CD4-positive, alpha-beta T cell treated with Interleukin-15 for 4 hours (primary cell): Measurements from ENCODE around the gene ANP32E.
"Not testable (repeated sequence)": the region's sequence is repeated elsewhere in the genome, so short reads cannot be mapped to it uniquely, and the experiment has no call there.

Experiments used
- DNase-seq: peaks from one replicate; pipeline ENCODE4 v3.0.0-alpha.2; 2020; ENCODE audit warnings: low spot score

ANP32E gene

DNA sequence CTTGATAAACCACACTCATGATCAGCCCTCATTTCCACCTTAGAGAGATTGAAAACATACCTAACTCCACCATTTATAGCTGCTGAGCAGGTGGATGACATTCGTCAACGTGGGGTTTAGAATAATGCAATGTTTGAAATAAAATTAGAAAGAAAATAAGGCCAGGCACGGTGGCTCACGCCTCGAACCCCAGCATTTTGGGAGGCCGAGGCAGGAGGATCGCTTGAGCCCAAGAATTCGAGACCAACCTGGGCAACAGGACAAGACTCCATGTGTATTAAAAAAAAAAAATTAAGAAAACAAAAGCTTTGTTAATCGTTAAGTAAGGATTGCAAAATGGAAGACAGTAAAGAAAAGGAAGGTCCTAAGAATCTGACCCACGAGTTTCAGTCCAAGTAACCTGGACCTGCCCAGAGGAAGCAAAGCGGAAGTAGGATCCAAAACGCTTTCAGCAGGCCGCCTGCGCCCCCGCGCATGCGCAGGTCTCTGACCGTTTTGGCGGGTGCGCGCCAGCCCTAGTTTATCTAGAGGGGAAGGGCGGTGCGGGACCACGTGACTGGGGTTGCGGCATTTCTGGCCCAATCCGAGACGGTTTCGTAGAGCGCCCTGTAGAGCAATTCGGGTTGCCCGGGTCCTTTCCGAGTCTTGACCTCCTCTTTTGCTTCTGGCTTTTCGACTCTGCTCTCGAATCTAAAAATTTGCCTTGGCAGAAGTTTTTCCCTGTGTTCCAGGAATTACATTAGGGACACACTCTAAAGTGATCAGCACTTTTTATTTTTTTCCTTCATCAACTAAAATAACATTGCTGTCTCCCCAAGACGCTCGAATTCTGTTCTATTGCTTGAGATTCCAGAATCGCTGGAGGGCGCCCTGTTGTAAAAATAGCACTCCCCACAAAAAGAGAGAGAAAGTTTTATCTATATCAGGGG is 22.5 kb downstream of the ANP32E start:
- DNase-seq, result peak; percentile 89

DNA sequence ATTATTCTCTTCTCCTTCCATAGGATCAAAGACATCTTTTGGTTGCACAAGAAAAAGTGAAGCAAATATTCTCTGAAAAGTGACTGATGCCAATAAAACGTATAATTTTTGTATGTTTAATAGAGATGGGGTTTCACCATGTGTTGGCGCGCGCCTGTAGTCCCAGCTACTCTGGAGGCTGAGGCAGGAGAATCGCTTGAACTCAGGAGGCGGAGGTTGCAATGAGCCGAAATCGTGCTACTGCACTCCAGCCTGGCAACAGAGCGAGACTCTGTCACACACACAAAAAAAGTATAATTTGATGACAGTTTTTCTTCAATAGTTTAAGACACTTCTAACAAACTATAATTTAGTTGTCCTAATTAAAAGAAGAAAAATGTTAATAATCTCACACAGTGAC is 23.8 kb downstream of the ANP32E start:
- DNase-seq, result no peak

DNA sequence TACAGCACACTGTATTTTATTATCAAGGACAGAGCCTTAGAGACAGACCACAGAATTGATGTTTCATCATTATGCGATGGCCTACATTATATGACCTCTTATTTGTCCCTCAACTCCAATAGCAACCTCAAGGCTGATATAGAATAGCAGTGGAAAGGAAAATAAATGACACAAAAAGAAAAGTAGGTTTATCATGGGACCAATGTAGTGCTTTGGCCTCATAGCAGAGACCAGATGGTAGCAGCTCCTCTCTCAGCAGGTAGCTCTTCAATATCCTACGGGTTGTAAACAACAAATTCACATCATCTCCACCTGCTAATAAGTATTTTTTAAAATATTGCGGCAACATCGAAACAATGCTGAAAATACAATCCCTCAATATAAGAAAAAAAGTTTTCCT is 25.2 kb downstream of the ANP32E start:
- no peak for DNase-seq

DNA sequence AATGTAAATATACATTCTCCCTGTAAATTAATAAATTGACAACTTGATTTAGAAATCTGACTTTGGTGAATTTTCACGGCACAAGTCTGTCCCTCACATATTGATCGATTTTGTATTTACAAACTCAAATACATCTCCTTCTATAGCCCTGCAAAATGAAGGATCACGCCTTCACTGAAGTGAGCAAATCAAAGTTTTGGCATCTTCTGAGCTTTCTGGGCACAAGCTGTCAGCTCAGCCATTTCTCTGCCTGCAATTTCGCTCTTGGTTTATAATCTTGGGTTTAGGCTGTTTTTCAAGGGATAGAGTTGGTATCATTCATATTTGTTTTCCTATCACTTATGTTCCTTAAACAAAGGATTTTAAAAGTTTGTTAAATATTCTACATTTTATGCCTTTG is 25.8 kb downstream of the ANP32E start:
- DNase-seq, result no peak

DNA sequence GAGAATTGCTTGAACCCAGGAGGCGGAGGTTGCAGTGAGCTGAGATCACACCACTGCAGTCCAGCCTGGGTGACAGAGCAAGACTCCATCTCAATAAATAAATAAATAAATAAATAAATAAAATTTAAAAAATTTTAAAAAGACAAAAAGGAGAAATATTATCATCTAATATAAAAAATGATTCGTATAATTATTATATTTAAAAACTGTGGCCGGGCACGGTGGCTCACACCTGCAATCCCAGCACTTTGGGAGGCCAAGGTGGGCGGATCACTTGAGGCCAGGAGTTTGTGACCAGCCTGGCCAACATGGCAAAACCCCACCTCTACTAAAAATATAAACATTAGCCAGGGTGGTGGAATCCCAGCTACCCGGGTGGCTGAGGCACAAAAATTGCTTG is 27.5 kb downstream of the ANP32E start:
- not testable (repeated sequence) for DNase-seq

DNA sequence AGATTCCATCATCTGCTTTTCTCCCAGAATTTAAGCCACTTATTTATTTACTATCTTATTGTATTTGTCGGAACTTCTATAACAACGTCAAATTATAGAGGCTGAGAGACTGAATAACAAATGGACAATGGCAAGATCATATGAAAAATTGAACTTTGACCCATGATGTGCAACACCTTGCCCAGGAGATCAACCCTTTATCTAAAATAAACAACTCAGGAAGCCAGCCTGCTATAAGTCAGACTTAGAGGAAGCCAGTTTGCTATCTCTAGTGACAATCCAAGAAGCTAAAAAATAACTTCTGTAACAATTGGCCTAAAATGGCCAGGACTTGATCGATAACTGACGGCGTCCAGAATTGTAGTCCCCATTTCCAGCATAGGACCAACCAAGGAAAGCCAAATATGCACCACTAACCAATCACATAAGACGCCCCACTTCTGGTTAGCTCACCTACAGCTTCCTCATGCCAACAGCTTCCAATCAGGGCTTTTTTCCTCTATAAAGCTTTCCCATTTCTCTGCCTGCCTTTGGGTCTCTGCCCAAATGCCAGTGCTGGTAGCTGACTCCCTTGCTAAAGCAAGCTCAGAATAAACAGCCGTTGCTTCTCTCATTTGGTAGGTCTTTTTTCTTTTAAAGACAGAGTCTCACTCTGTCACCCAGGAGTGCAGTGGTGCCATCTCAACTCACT is 28.5 kb downstream of the ANP32E start:
- DNase-seq, result no peak

DNA sequence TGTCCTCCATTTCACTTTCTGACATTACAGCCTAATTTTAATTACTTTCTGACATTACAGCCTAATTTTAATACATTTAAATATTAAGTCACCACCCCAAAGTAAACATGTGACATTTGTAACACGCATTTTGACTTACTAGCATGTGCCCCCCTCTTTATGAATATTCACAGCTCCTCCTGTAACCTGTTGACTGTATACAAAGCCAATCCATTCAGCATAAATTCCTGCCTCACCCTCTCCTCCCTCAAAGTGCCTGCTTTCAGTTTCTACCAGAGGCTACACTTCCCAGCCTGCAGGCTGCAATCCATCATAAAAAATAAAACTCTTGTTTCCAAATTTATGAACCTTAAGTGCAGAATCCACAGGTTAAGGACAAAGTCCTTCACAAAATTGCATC is 39.5 kb downstream of the ANP32E start:
- no peak for DNase-seq

DNA sequence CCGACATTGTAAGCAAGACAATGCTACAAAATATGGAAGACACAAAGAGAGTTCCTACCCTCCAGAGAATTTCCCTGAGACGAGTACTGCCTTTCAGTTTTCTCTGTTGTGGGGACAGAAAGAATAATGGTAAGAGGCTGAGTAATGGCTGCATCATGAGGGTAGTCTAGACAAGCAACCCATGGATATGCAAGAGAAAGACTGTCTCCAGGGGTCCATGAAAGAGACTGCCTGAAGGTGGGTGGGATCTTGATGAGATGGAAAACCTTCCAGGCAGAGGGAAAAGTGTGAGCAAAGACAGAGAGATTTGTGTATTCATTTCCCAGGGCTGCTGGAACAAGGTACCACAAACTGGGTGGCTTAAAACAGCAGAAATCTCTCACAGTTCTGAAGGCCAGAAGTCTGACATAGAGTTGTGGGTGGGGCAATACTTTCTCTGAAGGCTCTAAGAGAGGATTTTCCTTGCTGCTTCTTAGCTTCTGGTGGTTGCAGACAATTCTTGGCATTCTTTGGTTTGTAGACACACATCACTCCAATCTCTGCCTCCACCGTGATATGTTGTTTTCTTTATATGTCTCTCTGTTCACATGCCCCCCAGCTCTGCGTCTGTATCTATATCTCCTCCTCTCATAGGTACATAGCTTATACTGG is 41.4 kb downstream of the ANP32E start:
- no peak for DNase-seq

DNA sequence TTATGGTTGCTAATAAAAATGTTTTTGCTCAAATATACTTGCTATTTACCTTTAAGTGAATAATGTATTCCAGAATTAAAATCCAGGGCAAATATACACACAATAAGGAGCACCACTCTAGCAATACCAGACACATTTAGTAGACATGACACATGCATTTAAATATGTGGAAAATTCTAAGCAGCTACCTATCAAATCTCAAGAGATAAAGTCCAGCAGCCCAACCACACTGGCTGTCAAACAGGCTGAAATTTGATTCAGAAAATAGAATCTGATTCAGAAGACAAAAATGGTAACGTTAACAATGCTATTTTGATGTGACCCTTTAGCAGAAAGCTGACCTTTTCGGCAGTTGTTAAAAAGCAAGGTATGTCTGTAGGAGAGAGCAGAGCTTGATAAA is 43.9 kb downstream of the ANP32E start:
- no peak for DNase-seq

DNA sequence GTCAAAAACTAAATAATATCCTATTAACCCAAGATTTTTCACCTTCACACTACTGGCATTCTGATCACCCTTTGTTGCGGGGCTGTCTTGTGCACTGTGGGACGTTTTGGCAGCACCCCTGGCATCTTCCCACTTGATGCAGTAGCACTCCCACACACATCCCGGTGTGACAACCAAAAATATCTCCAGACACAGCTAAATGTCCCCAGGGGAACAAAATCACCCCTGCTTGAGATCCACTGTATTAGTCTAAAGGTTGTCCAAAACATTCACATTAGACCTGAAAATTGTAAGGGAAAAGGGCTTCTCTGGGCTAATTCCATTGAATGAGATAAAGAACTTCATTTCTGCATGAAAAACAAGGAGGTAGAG is 48.4 kb downstream of the ANP32E start:
- no peak for DNase-seq

DNA sequence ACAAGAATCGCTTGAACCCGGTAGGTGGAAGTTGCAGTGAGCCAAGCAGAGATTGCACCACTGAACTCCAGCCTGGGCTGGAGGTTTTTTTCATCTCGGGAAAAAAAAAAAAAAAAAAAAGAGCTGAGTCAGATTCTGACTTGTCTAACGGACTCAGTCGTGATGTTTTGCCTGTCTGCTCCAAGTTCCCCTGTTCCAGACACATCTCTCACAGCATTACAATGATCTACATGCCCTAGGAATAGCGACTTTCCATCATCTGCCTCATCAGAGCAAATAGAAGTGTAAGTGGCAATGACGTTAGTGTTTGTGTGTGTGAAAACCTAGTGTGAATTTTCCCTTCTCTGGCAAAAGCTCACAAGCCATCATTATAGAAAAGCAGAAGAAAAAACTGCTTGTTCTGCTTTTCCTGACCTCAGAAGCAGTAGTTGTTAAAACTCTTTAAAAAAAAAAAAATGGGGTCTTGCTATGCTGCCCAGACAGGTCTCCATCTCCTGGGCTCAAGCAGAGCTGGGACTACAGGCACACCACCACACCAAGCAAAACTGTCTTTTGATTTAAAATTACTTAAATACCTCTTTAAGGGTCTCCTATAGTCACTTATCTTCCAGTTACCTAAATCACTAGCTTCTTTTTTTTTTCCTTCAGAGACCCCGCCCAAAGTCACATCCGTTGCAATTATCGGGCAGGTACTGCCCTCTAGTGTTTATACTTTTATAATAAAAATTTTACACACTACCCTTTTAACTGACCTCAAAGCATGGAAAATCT is 48.9 kb downstream of the ANP32E start:
- DNase-seq, result peak; percentile 48

DNA sequence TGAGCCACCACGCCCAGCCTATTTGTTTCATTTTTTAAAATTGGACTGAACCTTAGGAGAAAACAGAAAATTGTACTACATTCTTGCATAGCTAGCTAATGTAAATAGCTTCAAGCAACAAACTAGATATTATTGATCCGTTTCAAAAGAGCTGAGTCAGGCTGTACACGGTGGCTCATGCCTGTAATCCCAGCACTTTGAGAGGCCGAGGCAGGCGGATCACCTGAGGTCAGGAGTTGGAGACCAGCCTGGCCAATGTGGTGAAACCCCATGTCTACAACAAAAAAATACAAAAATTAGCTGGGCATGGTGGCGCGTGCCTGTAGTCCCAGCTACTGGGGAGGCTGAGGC is 49.5 kb downstream of the ANP32E start:
- DNase-seq, result not testable (repeated sequence)

DNA sequence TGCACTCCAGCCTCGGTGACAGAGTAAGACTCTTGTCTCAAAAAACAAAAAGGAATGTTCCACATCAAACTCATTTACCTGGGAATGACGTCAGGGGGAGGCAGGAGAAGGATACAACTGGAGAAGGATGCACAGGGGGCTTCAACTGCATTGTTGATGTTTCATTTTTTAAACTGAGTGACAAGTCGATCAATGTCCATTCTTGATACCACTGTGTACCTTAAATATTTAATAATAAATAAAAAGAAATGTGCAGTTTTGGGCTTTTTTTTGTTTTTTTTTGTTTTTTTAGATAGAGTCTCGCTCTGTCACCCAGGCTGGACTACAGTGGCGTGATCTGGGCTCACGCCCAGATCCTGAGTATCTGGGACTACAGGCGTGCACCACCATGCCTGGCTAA is 50.4 kb downstream of the ANP32E start:
- DNase-seq, result no peak

DNA sequence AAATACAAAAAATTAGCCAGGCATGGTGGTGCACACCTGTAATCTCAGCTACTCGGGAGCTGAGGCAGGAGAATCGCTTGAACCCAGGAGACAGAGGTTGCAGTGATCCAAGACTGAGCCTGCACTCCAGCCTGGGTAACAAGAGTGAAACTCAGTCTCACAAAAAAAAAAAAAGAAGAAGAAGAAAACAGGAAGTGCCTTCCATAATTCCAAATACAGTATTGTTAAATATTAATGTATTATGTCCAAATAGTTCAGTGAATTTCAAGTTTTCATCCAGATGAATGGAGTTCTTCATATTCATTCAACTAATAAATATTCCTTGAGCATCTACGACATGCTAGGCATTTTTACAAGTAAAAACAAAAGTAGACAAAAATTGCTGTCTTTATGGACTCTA is 52.9 kb downstream of the ANP32E start:
- no peak for DNase-seq

DNA sequence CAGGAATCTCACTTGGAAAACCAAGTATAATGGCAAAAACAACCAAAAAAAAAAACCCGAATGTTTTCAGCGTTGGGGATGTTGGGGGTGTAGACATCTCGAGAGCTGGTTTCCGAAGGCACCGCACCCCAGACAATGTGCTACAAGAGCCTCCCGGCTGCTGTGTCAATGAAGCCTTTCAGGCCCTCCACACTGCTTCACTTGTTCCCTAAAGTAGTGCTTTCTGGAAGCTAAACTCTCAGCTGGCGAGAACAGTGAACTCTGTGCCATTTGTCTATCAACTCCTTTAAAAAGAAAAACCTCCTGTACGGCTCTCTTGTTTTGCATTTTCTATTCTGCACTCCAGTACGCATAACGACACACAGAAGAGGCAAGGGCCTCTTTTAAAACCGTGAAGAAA is 53.7 kb downstream of the ANP32E start:
- DNase-seq, result no peak

DNA sequence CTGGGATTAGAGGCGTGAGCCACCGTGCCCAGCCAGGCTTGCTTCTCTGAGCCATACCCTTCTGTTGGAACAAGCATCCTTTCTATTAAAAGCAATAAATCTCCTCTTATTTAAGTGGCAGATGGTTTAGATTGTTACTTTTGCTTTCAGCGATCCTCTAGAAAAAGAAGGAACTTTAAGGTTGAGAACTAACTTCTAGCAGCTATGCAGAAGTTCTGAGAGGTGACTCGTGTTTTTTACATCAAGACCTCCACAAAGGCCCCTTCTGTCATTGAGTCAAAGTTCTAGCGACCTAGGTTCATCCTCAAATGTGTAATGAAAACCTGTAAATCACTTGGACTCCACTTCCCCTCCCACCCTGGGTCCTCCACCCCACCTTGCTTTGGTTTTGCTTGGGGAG is 55.4 kb downstream of the ANP32E start:
- DNase-seq, result no peak

DNA sequence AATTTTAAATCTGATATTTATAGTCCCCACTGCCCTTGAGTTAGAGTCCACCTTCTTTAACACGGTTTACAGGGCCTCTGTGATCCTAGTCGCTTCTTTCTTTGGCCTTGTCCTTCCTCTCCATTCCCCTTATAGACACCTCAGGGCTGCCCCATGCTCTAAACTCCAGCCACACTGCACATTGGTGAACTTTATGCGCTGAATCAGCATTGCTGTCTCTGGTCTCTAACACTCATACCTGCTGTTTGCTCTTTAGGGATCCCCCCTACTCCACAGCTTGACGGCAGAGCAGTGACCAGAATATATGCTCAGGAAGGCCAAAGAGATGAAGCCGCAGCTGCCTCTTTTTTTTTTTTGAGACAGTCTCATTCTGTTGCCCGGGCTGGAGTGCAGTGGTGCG is 56.0 kb downstream of the ANP32E start:
- DNase-seq, result no peak

DNA sequence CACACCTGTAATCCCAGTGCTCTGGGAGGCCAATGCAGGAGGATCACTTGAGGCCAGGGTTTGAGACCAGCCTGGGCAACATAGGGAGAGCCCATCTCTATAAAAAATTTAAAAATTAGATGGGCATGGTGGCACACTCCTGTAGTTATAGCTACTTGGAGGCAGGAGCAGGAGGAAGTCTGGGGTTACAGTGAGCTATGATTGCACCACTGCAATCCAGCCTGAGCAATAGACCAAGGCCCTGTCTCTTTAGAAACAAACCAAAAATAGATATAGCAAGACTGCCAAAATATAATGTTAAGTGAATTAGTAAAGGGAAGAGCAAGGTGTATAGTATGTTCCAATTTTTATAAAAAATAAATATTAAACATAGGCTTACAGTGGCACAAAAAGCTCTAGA is 57.4 kb downstream of the ANP32E start:
- DNase-seq, result no peak

DNA sequence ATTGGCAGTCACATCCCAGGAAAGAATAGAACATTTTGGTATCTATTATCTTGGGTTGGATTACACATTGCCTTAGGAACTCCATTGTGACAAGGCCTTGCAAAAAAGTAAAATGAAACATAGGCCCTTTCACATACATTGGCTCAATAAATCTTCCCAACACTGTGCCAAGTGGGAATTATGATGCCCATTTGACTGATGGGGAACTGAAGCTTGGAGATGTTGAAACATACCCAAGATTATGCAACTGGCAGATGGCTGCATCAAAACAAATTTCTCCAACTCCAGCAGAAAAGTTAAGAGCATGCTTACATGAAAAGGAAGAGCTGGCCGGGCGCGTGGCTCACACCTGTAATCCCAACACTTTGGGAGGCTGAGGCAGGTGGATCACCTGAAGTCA is 59.3 kb downstream of the ANP32E start:
- DNase-seq, result no peak

DNA sequence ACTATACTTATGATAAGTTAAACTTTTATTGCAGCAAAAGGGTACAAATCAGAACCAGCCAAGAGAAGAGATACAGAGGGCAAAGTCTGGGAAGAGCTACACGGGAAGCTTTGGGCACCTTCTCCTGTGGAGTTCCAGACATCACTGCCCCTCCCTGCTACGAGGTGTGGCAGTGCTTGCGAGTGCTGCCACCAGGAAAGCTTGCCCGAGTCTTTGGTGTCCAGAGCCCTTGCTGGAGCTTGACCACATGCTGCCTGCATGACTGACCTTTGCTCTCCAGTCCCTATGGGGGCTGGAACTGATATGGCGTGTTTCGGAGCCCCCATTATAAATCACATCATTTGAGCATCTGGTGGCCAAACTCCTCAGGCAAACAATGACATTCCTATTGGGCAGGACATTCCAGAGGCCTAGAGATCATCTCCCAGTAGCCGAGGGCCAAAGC is 62.7 kb downstream of the ANP32E start:
- no peak for DNase-seq

DNA sequence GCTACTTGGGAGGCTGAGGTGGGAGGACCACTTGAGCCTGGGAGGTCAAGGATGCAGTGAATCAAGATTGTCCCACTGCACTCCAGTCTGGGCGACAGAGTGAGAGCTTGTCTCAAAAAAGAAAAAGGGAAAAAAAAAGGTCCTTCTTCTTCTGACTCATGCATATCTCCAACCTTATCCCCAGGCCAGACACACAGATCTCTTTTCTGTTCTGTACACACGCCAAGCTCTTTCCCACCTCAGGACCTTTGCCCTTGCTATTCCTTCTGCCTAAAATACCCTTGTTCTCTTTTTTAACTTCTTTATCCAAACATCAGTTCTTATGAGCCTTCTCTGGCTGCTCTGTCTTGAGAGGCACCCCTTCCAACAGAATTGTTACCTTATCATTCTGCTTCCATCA is 64.1 kb downstream of the ANP32E start:
- no peak for DNase-seq

DNA sequence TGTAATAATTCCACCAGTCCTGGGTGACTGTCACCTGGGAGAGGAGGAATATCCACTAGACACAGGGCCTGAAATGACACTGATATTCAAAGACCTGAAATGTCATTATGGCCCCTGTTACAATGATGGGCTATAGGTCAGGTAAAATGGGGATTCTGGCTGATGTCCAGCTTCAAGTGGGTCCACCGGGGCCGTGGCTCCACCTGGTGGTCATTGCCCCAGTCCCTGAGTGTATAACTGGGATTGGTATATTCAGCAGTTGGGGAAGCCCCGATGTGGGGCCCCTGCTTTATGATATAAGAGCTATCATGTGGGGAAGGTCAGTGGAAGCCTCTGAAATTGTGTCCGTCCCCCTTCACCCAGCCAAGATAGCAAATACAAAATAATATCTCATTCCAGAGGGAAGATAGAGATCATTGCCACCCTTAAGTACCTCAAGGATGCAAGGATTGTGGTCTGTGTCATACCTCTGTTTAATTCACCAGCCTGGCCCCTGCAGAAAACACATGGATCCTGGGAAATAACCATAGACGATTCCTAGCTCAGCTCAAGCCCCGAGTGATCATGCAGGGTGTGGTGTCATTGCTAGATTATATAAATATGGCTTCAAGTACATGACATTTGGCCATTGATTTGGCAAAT is 66.8 kb downstream of the ANP32E start:
- DNase-seq, result peak; percentile 60
